Fibroblast of gingiva (primary cell): Measurements from ENCODE around the gene IL20RA.
"Not testable (repeated sequence)": the region's sequence is repeated elsewhere in the genome, so short reads cannot be mapped to it uniquely, and the experiment has no call there.

ENCODE experiments used
- DNase-seq: peaks from one replicate; pipeline ENCODE4 v3.0.0-alpha.2; 2011; ENCODE audit warnings: low read depth

IL20RA gene

DNA sequence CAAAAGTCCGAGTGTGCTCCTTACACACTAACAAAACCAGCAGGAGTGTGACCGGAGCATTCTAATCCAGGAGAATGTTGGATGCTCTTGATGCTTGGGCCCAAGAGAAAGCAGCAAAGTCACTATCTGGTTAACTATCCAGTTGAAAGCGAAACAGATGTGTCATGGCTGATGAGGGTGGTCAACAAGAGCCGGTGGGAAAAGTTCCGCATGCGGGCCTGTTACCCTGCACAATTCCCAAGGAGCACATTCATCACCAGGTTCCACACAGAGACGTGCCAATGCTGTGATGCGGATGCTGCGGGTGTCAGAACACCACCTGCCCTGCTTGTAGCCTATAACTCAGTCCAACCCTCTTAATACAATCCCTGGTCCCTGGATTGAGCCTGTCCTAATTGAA lies 38.7 kb downstream of the IL20RA start:
- DNase-seq = no peak

DNA sequence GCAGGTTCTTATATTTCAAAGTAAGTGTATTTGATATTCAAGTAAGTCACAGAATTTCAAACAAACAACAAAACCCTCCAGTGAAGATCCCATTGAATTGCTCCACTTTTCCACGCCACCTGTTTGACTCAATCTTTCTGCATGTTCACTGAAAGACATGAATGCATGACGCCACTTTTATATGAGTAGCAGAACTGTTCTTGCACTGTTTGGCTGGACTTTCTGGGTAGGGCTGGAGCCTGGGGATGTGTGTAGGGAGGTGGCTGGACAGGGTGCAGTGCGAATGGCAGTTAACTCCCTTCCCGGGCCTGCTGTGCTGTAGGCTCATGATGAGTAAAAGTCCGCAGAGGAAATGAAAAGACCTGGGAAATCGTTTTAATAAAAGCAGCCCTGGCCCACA lies 39.7 kb downstream of the IL20RA start:
- no peak for DNase-seq

DNA sequence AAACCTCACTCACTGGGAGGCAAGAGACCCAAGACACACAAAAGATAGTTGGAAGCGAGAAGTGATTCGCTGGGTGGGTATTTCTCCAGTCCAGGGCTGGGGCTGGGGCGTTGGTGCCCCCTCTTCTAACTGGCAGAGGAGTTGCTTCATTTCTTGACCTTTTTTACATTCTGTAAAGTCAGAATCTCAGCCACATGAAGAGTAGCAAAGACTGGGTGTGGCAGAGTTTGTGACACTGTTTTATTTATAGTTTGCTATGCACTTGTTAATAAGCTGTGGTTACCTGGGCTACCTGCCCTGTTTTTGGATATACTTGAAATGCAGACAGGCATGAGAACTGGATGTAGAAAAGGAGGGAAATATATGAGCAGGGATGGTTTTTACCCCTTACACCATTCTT lies 42.3 kb downstream of the IL20RA start:
- no peak for DNase-seq

DNA sequence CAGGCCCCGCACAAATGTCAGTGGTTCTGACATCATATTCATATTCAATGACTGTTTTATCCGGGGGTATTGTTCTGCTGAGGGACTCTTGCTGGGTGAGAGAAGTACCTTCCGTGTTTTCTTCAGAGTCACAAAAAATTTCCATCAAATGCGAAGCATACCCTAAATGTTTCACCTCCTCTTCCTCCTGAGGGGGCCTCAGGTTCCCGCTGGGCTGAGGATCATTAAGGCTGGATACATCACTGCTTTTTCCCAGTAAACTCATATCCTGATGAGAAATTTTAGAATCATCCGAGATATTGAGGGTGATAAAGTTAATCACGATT lies 42.8 kb downstream of the IL20RA start:
- DNase-seq = no peak

DNA sequence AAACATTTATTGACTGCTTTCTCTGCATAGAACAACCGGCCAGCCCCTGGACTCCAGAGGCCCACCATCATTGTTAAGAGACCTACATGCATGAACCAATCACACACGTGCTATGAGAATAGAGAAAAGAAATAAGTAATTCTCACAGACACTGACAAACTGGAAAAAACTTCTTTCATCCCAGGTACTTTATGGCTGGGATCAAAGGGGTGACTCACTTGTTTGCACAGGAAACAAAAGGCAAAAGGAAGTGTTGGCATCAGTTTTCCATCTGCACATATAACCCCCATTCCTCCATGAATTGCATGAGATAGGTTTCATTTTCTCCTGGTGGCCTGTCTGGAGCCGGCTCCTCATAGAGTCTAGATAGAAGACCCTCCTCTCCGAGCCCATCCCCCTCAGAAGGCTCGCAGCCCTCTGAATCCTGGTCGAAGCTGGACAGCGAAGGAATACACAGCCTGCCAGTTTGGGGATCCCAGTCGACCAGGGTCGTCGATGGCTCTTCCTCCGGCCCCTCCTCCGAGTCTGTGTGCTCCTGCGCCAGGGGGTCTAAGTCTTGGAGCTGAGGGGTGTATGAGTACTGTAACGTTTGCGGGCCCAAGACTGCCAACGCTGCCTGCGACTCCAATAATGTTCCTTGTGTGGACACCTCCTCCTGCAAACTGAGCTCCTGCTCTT lies 43.3 kb downstream of the IL20RA start:
- DNase-seq = no peak

DNA sequence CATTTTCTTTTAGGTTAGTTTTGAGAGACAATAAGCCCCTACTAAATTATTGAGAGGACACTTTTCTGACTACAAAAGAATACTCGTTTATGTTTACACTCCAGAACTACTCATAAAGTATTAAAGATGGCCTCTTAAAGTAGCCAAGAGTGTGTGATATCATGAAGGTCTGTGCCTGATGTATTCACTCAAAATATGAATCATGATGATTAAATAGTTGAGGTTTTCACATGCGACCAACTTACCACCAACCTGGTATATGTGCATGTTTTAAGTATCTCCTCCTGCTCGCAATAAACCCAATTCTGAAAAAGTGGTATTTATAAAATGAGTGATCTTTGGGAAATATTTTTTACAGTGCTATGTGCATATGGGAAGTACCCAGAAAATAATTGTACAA lies 43.9 kb downstream of the IL20RA start:
- DNase-seq = no peak

DNA sequence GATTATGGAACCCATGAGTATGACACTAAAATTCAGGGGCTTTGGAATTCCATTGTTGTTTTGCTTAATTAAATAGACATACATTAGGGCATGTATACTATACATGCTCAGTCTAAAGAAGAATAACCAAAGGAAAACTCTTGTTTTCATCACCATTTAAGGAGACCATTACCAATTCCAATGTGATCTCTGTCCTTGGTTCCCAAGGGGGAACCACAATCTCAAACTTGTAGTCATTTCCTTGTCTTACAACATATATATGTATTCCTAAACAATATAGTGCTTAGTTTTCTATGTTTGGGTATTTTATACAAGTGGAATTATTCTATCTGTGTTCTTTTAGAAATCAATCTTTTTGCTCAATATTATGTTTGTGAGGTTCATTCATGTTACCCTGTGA lies 49.2 kb downstream of the IL20RA start:
- DNase-seq = no peak

DNA sequence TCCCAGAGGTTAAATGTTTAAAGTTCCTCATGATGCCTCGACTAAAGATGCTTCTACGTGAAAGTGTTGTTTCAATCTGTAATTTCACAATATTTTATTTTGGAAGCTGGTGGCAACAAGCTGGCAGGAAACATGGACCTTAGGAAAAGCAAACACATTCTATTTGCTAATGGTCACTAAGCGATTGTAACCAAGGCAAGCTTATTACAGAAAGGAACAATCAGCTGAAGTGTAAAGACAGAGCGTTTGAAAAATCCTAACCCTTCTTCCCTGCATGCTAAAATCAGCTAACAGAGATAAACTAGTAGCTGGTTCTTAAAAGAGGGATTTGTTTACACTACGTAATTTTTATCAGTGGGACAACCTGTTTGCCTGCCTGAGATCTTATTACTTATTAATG lies 50.0 kb downstream of the IL20RA start:
- no peak for DNase-seq

DNA sequence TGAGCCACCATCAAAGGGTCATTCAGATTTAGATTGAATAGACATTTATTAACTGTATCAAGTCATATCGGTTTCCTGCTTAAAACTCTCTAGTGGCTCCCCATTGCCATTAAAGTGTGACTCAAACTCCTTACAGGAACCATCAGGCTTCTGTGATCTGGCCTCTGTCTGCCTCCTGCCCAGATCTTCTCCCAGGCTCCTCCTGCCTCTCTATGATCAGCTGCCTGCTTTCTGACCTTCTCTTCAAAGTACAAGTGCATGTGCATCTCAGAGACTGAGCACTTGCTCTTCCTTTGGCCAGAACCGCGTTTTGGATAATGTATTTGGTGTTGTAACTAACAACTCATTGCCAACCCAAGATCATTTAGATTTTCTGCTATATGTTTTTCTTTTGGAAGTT lies 52.7 kb downstream of the IL20RA start:
- DNase-seq = no peak

DNA sequence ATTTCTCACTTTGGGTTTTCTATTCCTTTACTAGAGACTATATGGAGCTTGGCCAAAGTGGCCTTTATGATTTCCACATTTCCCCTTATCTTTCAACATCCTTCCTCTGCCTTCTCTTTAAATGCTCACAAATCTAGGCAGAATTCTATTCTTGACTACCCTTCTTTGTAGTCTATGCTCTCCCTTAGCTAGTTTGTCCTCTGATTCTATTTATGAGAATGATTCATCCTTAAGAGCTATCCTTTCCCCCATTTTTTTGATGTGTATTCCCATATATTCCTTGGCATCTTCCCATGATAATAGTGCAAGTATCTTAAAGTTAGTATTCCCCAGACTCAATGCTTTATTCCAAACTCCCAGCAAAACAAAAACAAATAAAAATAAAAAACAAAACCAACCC lies 53.1 kb downstream of the IL20RA start:
- no peak for DNase-seq

DNA sequence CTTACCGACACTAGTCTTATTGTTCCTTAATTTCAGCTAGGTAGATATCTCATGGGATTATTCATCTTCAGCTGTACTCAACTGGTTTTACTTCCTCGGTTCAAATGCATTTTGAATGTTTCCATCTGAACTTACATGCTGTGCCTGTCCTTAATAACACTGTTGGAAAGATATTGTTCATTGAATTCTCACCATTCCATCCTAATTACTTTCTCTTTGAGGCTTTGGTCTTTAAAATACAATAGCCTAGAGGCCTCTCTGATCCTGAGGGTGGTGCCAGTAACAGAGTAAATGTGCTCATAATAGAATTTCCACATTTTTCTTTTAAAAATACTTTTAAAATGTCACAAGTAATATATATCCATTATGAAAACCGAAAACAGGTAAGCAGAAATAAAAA lies 54.0 kb downstream of the IL20RA start:
- DNase-seq = no peak

DNA sequence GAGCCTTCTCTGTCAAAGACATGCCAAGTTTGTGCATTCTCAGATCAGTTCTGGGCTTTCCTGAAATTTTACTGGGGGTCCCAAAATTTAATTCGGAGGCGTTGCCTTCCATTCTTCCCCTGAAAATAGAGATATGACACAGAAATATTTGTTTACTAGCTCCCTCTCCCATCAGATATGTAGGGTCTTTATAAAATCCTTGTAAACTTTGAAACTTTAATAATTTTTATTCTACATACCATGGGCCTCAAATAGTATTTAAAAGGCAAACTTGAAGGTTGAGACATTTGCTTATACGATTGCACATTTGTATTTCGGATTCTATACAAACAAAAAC lies 54.6 kb downstream of the IL20RA start:
- no peak for DNase-seq

DNA sequence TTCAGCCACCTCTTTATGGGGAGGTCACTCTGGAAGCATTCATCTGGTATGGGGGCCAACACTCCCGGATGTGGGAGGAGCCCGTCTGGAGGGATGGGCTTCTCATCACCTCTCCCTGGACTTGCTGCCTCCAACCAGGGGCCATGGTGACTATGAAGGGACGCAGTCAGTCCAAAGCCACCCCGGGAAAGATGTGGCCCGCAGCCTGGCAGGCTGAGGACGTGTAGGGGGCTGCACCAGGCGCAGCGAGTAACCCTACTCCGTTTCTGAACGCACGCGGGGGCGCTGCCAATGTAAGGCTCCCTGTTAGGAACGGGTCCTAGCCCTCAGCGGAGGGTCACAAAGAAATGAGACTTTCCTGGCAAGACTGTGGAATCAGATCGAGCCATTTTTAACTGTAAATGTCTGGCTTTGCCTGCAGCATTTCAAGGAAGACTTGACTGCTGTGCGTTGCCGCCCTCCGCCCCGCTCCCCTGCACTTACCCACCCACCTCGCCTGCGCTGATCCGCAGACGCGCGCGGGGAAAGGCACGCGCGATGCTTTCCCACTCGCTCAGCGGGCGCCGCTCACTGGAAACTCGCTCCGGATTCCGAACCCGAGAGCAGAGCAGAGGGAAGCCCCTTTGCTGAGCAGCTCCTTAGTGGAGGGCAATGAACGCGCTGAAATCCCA lies 55.1 kb downstream of the IL20RA start:
- DNase-seq = no peak

DNA sequence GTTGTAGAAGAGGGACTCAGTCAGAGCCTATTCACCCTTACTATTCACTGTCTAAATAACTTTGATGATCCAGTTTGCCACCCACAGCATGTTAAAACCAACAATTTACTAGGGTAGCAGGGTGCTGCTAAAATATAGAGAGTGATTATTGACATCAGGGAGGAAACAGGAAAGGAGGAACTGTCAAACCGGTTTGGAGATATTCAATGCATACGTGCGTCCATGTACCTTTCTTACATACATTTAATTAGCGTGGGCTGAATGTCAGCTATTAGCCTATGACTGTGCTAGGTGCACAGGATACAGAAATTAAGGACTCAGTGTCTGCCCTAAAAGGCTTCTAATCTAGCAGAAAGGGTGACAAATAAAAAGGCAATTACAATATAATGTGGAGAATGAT lies 57.2 kb downstream of the IL20RA start:
- no peak for DNase-seq

DNA sequence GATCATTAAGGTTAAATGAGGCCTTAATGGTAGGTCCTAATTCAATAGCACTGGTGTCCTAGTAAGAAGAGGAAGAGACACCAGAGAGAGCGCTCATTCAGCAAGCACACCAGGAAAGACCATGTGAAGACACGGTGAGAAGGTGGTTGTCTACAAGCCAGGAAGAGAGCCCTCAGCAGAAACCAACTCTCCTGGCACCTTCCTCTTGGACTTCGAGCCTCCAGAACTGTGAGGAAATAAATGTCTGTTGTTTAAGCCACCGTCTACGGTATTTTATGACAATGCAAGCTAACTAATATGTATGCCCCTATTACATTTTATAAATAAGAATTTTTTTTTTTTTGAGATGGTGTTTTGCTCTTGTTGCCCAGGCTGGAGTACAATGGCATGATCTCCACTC lies 59.3 kb downstream of the IL20RA start:
- DNase-seq = no peak

DNA sequence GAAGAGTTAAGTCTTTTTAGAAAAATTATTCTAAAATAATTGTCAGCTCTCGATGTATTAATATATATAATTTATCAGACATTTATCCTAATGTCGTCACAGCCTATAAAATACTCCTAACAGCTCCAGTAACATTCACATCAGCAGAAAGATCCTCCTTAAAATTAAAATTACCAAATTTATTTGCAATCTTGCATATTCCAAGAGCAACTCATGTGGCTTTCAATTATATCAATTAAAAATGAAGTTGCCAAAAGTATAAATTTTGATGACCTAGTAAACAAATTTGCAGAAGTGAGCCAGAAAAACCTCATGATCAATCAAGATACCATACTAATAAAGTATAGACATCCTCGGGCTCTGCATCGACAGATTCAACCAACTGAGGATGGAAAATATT lies 60.2 kb downstream of the IL20RA start:
- no peak for DNase-seq

DNA sequence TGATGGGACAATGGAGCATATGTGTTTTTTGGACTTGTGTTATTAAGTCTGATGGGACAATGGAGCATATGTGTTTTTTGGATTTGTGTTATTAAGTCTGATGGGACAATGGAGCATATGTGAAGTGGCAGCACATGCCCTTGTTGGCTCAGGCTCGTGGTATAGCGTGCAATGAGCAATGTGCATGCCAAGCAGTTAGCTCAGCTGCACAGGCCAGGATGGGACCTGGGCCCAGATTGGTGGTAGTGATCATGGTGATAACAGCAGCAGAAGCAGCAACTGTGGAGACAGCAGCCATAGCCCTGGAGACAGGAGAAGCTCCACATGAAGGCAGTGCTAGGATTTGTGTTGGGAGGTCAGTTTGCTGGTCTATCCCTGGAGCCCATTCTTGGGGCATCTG lies 61.1 kb downstream of the IL20RA start:
- DNase-seq = no peak

DNA sequence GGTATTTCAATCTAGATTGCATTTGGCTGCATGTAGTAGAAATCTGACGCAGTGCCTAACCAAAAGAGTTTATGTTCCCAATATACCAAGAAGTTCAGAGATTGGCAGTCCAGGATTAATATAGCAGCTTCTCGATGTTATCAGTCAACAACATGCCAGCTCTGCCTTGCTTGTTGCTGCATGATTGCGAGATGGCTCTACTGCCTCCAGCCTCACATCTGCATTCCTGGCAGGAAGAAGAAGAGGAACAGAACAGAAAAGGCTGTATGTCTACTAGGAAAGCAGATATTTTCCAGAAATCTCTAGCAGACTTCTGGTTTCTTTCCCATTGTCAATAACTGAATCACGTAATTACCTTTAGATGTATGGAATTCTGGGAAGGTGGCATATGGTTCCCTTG lies 61.8 kb downstream of the IL20RA start:
- DNase-seq = no peak

DNA sequence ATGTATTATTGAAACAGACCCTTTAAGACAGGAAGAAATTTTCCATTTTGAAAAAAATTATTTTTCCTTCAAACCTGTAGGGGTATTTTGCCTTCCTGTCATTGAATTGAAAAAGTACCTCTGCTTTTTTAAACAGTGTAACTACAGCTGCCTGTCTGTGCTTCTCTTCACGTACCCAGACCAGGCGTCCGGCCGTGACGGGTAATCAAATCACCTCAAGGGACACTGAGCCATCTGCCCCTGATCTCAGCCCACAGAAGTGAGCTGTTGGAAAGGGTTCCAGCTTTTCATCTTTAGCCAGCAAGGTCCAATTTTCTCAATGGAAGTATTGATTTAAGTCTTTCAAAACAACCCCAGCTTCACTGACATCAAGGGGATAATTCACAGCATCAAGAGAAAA lies 64.7 kb downstream of the IL20RA start:
- no peak for DNase-seq

DNA sequence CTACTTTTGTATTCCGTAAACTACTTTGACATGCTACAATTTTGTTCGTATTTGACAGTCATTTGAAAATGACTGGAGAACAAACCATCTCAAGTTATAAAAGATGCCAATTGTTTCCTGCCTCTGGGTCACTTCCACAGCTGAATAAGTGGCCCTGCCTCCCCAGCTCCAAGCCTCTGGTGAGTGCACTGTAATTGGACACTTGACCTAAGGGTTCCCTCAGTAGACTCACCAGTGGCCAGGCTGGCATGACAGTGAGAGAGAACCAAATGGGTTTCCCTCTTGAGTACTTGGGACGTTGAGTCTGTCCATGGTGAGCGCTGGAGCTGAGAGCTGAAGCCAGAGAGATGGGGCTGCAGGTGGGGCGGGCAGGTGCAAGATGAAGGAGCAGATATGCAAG lies 65.6 kb downstream of the IL20RA start:
- DNase-seq = no peak

DNA sequence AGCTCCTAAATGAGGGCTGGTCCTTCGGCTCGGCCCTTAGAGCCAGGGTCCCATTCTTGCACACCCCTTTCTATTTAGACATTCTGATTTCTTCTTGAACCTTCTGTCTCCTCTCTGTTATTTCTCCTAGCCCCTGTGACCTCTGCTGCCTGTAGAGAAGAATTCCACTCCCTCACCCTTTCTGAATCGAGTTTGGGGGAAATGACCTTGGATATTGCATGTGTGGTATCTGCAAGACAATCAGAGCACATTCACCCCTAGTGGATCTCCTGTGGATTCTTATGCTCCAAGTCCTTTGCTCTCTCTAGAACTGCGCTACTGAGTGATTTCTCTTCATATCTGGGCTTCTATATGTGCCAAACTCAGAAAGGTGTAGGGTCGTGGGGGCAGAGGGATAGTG lies 67.7 kb downstream of the IL20RA start:
- DNase-seq = no peak

DNA sequence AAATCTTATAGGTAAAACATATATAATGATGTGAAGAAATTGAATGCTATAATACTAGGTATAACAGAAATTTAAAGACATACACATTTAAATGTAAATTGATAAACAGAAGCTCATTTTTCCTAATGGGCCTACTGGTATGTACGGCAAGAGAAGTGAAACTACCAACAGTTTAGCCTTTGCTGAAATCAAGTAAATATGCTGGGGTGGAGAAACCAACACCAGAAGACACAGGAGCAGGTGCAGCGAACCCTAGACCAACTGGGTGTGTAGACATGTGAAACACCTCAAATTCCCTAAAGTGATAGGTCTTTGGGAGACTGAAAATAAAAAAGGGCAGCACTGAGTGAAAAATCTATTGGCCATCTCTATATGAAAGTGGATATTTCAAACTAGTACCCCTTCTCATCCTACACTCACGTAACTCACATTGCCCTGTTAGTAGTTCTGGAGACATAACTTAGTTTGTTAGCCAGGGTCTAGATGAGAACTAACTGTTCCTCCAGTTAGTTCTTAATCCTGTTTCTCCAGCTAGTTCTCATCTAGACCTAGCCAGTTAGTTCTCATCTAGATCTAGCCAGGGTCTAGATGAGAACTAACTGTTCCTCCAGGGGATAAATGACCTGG lies 69.6 kb downstream of the IL20RA start:
- no peak for DNase-seq

DNA sequence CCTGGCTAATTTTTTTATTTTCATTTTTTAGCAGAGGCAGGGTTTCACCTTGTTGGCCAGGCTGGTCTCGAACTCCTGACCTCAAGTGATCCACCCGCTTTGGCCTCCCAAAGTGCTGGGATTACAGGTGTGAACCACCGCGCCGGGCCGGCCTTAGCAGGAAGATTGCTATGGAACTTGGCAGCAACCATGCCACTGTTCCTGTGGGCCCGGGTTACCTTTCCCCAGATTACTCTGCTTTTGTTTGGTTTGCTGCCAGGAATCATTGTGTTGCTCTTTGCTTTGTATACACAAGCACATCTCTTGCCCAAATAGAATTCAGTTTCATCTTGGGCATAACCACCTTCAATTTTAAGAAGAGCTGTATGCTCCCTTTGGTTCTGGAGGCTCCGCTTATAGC lies 71.0 kb downstream of the IL20RA start:
- DNase-seq = not testable (repeated sequence)

DNA sequence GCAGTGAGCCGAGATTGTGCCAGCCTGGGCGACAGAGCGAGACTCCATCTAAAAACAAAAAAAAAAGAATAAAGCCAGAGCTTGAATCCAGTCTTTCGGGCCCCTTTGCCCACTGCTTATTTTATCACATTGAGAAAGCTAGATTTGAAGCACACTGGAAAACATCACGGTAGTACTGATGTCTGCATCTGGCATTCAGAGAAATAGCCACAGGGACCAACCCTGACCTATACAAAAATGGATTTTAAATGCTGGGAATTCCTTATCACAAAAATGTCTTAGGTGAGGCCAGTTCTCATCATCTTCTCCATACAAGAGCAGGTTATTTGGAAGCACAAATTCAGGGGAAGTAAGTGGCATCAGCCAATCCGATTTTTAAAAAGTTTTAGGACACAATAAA lies 73.2 kb downstream of the IL20RA start:
- DNase-seq = no peak
